GM18499 (cell line): ENCODE data around the gene PLA2G2E.

Experiments
- ATAC-seq: cut with Tn5 transposase; IDR thresholded peaks from one replicate; pipeline ENCODE4 v1.9.1; 2021; ENCODE audit warnings: moderate number of reproducible peaks; ENCODE audit not compliant: insufficient read depth, unreplicated experiment

The PLA2G2E gene

GRCh38 chr1:19923137-19923952, at the start of gene PLA2G2E:
Gene PLA2G2E, minus strand, starts transcription at chr1:19923617. Its CDS starts 58 bp downstream, at chr1:19923559.
- no peak for ATAC-seq

DNA sequence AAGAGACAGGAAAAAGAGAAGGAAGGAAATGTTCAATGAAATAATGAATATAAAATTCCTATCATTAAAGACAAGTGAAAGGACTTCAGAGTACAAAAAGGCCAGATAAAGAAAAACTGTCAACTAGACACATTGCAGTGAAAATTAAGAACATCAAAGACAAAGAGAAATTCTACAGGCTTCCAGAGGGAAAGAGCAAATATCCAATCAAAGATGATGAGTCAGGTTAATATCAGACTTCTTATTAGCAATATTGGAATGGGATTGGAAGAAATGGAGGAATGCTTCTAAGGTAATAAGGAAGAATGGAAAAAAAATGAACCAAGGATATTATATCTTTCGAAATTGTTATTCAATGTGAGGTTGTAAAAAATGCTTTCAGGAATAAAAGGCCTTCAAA, 48.2 kb upstream of the PLA2G2E start:
- ATAC-seq, result no peak

- no peak for ATAC-seq
Observed at GRCh38 chr1:19969898-19970660, 46.7 kb upstream of the PLA2G2E start.

DNA sequence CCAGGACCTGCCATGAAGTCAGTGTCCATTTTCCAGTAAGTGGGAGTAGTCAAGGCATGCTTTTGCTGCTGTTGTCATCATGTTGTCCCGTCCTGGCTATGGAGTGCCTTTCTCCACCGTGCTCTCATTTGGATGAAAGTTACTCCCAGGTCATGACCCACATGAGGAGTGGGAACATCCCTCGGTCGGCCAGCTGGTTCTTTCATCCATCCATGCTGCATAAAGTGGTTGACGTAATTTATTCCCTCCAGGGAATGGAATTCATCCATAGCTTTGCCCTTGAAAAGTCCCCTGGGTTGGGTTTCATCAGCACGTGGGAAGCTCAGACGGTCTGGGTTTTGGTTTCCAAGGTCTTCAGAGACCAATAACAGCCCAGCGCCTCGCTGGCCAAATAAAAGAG, 44.4 kb upstream of the PLA2G2E start:
- no peak for ATAC-seq

- ATAC-seq, result no peak
Observed at GRCh38 chr1:19964542-19964941, 41.1 kb upstream of the PLA2G2E start.

GRCh38 chr1:19963636-19964035, 40.2 kb upstream of the PLA2G2E start:
- ATAC-seq, result no peak

GRCh38 chr1:19960591-19960990, 37.2 kb upstream of the PLA2G2E start:
- ATAC-seq, result no peak

DNA sequence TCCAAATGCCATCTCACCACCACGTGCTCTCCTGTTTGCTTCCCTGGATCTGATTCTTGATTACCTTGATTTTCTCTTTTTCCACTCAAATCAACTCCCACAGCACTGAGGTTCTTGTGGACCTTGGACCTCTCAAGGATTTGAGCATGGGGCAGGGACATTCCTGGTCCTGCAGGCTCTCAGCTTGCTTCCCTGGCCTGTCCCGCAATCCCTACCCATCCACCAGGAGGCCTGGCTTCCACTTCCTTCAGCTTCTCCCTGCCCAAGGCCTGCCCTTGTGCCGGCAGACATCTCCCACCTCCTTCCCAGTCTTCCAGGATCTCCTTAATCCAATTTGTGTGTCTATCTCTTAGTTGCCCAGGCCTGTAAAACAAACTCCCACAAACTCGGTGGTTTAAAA, 34.4 kb upstream of the PLA2G2E start:
- no peak for ATAC-seq

- ATAC-seq, result no peak
Observed at GRCh38 chr1:19955534-19956170, 32.2 kb upstream of the PLA2G2E start.

GRCh38 chr1:19954059-19954458, 30.6 kb upstream of the PLA2G2E start:
- no peak for ATAC-seq

DNA sequence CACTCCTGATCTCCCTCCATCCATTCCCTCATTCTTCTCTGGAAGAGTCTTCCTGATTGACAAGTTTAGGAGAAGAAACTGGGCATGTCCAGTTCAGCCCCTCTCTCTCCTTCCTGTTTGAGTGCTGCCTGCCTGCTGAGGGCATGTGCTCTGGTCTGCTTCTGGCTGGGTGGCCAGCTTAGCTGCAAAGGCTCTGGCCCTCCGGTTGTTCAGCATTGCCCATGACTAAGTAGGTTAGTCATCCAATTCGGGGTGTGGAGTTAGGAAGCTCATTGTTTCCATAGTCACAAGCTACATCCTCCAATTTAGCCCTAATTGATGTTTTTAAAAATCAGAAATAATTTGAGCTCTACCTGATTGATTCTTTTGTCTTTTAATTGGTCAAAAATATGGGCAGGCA, 25.6 kb upstream of the PLA2G2E start:
- no peak for ATAC-seq

GRCh38 chr1:19946971-19947370, 23.6 kb upstream of the PLA2G2E start:
- ATAC-seq, result no peak

DNA sequence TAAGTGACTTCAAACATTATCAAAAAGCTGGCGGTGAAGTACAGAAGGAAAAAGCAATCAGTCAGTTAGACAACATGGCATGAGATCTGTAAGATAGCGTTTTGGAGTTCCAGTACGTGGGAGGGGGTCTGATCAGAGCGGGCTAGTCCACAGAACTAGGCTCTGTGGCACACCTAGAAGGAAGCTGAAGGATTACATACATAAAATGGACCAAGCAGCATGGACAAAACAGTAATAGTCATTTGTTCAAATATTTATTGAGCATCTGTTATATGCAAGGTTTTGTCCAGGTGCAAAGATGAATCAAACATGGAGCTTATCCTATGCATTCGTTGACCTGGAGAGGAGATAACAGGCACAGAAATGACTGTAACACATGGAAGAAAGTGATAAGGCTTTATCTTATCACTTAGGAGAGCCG, 22.9 kb upstream of the PLA2G2E start:
- no peak for ATAC-seq

- no peak for ATAC-seq
Observed at GRCh38 chr1:19945914-19946313, 22.5 kb upstream of the PLA2G2E start.

DNA sequence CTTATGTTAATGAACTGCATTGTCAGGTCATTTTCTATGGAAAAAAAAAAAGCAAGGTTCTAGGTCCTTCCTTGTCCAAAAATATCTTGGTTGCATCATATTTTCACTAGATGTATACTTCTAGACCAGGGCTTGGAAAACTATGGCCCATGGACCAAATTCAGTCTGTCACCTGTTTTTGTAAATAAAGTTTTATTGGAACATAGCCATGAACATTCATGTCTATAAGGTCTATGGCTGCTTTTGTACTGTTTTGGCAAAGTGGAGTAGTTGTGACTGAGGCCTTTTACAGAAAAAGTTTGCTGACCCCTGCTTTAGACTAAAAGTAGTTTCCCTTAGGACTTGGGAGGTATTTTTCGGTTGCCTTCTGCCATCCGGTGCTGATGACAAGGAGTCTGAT, 19.2 kb upstream of the PLA2G2E start:
- no peak for ATAC-seq

DNA sequence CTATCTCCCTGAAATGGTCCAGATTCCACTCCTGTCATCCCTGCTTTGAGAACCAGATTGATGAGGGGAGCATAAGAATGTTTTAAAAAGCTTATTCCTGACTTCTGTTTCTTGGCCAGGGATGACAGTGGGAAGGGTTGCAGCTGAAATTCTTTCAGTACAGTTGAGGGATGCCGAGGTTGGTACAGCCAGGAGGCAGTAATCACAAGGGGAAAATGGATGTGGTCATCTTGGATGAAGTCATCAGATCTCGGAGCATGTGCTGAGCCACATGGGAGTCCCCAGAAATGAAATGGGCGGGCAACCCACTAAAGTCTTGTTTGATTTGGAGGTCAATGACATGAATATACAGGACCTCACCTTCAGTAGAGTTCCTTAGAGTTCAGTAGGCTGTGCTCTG, 18.7 kb upstream of the PLA2G2E start:
- ATAC-seq, result no peak

DNA sequence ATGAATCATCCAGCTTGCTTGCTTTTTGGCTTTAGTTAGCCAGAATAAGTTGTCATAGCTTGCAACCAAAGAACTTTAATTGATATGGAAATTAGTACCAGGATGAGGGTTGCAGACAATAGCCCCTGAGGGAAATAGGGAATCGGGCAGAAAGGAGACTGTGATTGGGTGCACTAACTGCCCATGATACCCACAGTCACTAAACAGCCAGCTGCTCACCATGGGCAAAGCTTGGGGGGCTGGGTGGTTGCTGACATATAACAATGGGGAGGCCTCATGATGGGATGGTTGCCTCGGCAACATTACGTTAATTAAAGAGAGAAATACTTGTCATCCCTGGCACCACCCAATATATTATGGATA, 17.8 kb upstream of the PLA2G2E start:
- no peak for ATAC-seq

- no peak for ATAC-seq
Observed at GRCh38 chr1:19940486-19941205, 17.2 kb upstream of the PLA2G2E start.

GRCh38 chr1:19938472-19938871, 15.1 kb upstream of the PLA2G2E start:
- ATAC-seq, result no peak

DNA sequence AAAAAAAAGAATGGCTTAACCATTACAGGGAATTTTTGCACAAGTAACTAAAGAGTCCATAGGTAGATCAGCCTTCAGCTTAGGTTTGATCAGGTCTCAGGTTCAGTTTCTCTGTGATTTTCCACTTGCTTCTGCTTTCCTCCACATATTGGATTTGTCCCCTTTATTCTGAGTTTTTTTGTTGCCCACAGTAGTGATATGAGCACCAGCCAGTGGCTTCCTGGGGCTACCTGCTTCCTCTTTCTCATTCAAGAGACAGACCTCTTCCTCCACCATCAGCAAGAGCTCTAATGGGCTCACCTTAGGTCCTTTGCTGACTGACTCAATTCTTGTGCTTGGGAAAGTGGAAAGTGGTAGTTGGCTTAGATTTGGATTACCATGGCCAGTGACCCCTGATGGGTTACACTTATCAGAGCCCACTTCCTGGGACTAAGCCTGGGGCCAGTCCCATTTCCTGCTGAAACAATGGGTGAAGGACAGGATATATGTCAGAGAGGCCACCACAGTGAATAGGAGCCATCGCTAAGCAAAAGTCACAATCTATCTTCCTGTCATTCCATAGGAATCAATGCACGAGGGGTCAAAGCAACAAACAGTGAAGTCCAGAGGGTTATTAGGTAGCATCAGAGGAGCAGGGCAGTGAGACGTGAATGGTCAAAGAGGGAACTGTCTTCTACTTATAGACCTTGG, 12.8 kb upstream of the PLA2G2E start:
- no peak for ATAC-seq
